GM12873 (cell line): ENCODE data around the gene HSD17B2.

ENCODE experiments used
- TF ChIP-seq, protein P1 (sequence below): IDR thresholded peaks from 2 replicates; pipeline ENCODE4 v1.5.1; 2012; ENCODE audit warnings: low read depth, mild to moderate bottlenecking, moderate library complexity, low read length, control low read depth; ENCODE audit not compliant: insufficient read depth; ENCODE audit errors: missing control alignments

HSD17B2 gene

DNA sequence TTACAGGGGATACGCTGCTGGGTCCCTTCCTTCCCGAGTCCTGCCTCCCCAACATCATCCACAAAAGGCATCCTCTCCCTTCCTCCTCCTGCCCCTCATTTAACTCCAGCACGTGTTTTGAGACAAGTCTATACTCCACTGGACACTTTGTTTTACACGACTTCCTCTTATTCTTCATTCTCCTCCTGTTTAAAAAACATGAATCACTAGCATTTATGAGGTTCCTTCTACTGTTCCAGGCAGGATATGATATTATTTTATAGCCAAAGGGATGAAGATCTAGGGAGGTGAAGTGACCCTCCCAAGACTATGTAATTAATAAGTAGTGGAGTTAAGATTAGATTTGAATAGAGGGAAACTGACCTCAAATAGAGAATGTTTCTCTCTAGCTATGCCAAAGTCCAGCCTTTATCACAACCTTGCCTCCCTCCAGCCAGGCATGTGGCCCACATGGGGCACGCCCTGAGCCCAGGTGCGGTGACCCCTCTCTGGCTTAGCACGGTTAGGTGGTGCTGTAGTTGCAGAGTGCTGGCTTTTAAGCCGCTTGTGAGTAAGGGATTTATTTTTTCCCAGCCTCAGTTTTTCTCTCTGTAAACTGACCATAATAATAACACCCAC lies 1.3 kb upstream of the HSD17B2 start:
- TF ChIP-seq, protein P1, sequence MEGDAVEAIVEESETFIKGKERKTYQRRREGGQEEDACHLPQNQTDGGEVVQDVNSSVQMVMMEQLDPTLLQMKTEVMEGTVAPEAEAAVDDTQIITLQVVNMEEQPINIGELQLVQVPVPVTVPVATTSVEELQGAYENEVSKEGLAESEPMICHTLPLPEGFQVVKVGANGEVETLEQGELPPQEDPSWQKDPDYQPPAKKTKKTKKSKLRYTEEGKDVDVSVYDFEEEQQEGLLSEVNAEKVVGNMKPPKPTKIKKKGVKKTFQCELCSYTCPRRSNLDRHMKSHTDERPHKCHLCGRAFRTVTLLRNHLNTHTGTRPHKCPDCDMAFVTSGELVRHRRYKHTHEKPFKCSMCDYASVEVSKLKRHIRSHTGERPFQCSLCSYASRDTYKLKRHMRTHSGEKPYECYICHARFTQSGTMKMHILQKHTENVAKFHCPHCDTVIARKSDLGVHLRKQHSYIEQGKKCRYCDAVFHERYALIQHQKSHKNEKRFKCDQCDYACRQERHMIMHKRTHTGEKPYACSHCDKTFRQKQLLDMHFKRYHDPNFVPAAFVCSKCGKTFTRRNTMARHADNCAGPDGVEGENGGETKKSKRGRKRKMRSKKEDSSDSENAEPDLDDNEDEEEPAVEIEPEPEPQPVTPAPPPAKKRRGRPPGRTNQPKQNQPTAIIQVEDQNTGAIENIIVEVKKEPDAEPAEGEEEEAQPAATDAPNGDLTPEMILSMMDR, result no peak

DNA sequence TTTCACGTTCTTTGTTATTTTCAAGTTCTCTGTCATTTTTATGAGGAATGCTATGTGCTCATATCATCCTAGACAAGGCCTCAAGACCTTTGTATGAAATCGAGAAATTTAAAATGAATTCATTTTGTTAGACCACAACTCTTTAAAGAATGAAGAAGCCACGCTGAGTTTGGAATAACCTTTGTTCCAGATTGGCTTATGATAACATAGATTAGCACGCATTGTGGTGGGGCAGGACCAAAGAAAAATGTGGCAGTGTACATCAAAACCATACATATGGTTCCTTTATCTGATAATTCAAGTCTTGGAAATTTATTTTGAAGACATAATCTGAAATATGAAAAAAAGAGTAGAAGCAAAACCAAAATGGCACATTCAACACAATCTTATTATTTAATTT lies 2.2 kb downstream of the HSD17B2 start:
- TF ChIP-seq, protein P1, result no peak

DNA sequence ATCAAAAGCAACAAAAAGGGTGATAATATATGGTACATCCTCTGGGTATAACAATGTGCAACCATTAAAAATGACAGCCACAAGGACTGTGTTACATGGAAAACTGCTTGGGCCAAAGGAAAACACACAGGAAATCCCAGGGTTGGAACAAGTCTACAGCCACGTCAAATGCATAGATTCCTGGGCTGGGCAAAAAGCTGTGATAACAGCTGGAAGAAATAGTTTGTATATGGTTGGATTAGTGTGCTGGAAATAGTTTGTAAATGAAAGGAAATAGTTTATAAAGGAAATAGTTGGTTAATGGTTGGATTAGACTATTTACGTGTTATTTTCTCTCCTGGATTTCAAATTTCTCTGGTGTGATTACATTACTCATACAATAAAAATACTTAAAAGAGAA lies 2.6 kb downstream of the HSD17B2 start:
- TF ChIP-seq, protein P1, result no peak

DNA sequence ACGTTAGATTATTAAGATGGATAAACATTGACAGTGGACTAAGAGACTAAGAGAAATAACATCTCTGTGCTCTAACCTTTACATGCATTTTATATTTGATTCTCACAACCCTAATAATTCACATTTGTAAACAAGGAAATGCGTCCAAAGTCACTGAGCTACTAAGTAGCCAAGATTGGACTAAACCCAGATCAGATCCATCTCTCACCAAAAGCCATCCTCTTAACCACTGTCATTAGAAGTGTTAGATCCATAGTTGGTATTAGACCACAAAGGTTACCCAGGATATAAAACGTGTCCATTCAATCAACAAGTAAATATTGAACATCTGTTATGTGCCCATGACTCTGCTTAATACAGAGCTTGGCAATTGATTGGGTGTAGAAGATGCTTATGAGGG lies 5.2 kb downstream of the HSD17B2 start:
- TF ChIP-seq, protein P1, result no peak

DNA sequence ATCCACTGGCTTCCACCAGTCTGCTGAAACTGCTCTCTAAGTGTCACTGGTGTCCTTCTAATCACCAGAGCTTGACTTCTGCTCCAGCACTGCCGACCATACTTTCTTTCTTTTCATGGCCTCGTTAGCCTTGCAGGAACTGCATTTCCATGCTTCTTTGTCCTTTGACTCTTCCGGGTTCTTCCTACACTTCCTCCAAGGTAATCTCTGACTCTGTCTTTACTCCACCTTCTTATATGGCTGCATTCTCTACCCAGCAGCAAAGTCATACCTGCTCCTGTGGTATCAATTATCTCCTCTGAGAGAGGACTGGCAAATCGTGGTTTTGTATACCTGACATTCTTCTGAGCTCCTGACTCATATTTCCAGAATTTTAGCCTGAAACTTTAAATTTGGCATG lies 6.5 kb downstream of the HSD17B2 start:
- TF ChIP-seq, protein P1, result no peak

DNA sequence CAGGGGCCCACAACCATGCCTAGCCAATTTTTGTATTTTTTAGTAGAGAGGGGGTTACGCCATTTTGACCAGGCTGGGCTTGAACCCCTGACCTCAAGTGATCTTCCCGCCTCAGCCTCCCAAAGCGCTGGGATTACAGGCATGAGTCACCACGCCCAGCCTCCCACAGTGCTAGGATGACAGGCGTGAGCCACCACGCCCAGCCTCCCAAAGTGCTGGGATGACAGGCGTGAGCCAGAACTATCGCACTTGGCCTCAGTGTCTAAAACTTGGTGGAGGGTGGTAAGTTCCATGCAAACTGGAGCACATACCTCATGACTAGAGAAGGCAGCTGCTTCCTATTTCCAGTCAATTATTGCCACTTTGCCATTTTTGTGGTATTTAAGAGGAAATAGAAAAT lies 7.1 kb downstream of the HSD17B2 start:
- TF ChIP-seq, protein P1, result no peak

DNA sequence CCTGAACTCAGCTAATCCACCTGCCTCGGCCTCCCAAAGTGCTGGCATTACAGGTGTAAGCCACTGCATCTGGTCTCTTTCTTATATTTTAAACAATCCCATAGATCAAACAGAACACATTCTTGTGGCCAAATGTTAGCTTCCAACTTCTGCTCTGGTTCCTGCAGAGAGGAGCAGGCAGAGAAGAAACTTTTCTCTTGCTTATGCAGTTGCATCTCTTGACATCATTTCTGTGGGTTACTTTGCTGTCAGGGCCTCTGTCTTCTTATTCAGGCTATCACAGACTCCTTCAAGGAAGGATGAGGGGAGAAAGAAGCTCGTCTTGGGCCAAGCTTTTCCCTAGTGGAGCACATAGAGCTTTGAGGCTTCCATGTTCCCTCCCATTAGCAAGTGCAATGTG lies 7.8 kb downstream of the HSD17B2 start:
- TF ChIP-seq, protein P1, result no peak
